DOHH2 (cell line): ENCODE data around the gene WIPF2.

Experiments used
- CTCF ChIP-seq: fragments of 200-600 bp; sonication (generic); IDR thresholded peaks from one replicate; pipeline ENCODE4 v1.5.1; 2014; ENCODE audit warnings: antibody characterized with exemption, mild to moderate bottlenecking, low read depth, low read length; ENCODE audit not compliant: poor library complexity, severe bottlenecking
- EZH2phosphoT487 ChIP-seq: fragments of 200-600 bp; sonication (generic); IDR thresholded peaks from 2 replicates; pipeline ENCODE4 v1.6.1; 2017; ENCODE audit warnings: borderline replicate concordance, mild to moderate bottlenecking, antibody characterized with exemption, low read length, moderate library complexity, mixed read lengths

GRCh38 chr17:40298726-40299125 lies 79.6 kb downstream of the WIPF2 start:
- TF ChIP-seq CTCF (no peak), EZH2phosphoT487 (no peak)
